CD4-positive, alpha-beta T cell treated with Interleukin-10 for 1 hour (primary cell): ENCODE measurements around the gene PRR4.
A peak's percentile ranks its signal among the peaks of the same experiment; 100 is the strongest.

Experiments
- DNase-seq: peaks from one replicate; pipeline ENCODE4 v3.0.0-alpha.2; 2020

The PRR4 gene, protein sequence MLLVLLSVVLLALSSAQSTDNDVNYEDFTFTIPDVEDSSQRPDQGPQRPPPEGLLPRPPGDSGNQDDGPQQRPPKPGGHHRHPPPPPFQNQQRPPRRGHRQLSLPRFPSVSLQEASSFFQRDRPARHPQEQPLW

DNA sequence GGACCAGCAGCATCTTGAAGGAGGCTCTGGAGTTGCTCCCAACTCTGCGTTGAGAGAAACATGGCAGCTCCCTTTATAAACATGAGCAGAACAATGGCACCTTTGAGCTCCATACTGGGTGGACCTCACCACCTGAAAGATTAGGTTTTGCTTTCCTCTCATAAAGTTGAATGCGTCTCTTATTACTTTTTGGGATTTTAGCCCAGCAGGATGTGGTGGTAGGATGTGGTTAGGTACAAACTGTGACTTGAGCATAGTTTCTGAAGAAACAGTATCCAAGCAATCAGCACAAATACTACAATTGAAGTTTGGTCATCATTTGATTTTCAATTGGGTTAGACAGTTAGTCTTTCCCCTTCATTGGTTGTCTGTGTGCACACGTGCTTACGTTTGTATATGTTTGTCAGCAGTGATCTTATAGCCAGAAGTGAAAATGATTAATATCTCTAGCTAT is at the start of gene PRR4:
PRR4 (minus strand) TSS at position 51 of the 454 bp plus-strand sequence; CDS start at position 13, 38 bp downstream.
- DNase-seq, result peak; percentile 30

DNA sequence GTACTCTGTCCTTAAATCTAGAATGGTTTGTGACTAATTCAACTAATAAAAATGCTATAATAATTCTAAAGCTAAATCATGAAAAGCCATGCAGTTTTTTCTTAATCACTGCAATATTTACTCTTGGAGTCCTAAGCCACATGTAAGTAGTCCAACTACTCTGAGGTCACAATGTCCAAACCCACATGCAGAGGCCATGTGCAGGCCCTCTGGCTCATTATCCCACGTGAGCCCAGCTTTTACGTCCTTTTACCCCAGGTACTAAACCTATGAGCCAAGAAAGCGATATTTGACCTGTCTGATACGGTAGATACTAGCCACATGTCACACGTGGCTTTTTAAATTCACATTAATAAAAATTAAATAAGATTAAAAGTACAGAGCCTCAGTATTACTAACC is 47.6 kb upstream of the PRR4 start:
- no peak for DNase-seq

DNA sequence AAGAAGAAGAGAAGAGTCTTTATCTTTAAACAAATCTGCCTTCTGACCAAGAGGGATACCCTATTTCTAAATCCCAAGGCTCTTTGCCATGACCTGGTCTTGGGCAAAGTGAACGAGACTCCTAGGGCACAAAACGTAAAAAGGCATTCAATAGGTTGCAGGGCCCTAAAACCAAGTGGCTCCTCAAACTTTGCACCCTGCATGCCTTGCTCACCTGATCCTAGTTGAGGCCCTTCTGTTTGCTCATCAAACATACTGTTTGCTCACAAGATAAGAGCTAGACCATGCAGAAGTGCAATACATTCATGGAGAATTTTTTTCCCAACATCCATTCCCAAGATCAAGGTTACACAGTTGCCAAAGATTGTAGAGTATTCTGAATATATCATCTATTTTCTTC is 42.7 kb upstream of the PRR4 start:
- no peak for DNase-seq

DNA sequence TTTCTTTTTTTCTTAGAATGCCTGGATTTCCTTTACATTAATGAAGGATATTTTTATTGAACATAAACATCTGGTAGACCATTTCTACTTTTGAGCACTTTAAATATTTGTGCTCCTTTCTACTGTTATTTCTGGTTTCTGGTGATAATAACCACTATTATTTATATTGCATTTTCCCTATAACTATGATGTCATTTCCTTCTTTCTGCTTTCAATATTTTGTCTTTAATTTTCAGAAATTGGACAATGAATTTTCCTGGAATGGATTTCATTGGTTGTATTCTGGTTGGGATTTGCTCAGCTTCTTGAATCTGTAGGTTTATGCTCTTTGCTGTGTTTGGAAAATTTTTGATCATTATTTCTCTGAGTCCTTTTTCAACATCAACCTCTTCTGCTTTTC is 40.0 kb upstream of the PRR4 start:
- no peak for DNase-seq

DNA sequence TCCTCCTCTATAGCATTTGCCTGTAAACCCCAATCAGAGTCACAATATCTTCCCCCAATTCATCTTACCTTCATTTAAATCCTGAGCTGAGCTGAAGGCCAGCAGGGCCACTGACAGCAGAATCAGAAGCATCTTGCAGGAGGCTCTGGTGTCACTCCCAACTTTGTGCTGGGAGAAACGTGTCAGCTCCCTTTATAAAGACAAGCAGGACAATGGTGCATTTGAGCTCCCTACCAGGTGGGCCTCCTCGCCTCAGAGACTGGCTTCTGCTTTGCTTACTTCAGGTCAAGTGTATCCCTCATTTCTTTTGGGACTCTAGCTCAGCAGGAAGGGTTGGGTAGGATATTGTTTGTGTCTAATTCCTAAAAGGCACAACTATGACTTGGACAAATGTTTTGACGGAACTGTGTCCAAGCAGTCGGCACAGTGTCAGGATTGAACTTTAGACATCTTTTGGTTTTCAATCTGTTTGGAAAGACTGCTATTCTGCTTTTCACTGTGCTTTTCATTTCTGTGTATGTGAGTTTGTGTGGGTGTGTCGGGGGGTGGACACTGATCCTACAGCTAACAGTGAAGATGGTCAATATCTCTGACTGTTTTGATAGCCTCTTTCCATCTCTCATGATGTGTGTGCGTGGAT is 34.9 kb upstream of the PRR4 start, which contains the start of gene PRH1:
PRH1 (minus strand) TSS at position 170 of the 640 bp plus-strand sequence; CDS start at position 132, 38 bp downstream.
- no peak for DNase-seq

DNA sequence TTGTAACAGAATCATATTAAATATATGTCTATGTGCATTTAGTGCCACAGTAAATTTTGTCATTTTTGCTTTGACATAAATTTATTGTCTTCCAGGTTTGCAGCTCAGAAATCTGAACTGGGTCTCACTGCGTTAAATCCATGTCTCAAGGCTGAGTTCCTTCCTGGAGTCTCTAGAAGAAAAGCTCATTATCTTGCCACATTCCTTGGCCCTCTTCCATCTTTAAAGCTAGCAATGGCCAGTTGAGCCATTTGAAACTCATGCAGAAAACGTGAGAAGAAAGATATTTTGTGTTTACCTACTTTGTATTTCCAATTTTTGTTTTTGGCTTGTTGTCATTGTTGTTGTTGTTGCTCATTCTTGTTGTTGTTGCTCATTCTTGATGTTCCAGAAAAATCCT is 24.1 kb upstream of the PRR4 start:
- no peak for DNase-seq

DNA sequence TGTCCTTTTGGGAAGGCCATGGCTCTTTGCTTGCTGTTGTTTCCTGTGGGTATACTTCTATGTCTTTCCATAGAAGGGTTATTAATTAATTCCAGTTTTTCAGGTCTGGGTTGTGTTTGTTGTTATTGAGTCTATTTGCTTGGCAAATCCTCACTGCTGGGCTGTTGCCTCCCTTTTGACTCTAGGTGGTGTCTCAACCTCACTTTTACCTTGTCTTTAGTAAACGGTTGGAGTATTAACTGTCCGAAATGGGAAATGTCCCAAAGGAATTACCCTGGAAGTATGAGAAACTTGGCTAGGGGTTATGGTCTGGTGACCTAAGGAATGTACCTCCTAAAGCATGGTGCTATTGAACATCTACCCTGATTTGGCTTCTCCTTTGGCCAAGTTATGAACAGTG is 18.1 kb upstream of the PRR4 start:
- DNase-seq, result no peak

DNA sequence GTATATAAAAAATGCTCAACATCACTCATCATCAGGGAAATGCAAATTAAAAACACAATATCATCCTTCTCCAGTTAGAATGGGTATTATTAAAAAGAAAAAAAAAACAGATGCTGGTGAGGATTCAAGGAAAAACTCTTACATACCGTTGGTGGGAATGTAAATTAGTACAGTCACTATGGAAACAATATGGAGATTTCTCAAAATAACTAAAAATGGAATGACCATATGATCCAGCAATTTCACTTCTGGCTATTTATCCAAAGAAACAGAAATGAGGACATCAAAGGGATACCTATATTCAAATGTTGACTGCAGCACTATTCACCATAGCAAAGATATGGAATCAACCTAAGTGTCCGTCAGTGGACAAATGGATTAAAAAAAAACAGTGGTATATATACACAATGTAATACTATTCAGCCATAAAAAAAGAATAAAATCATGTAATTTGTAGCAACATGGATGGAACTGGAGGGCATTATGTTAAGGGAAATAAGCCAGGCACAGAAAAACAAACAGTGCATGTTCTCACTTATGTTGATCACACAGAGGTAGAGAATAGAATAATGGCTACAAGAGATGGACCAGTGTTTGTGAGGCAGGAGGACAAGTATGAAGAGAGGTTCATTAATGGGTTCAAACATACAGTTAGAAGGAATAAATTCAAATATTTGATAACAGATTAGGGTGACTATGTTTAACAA is 14.4 kb upstream of the PRR4 start:
- no peak for DNase-seq

DNA sequence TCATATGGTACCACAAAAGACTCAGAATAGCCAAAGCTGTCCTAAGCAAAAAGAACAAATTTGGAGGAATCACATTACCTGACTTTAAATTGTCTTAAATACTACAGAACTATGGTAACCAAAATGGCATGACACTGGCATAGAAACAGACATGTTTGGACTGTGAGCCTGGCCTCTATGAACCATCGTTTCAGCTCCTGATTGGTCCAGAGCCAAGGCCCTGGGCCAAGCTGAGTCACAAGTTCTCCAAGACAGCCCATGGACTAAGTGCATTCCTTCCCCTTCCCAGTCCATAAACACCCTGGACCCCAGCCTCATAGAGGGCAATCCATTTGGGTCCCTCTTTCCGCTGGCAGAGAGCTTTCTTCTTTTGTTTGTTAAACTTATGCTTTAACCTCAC is 12.1 kb upstream of the PRR4 start:
- DNase-seq, result no peak

DNA sequence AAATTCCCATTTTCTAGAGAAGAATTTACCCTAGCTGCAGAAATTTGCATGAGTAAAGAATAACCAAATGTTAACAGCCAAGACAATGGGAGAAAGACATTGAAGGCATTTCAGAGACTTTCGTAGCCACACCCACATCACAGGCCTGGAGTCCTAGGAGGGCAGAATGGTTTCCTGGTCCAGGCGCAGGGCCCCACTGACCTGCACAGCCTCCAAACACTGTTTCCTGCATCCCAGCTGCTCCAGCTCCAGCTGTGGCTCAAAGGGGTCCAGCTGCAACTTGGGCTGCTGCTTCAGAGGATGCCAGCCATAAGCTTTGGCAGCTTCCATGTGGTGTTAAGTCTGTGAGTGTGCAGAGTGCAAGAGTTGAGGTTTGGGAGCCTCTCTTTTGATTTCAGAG is 6.5 kb upstream of the PRR4 start:
- no peak for DNase-seq

DNA sequence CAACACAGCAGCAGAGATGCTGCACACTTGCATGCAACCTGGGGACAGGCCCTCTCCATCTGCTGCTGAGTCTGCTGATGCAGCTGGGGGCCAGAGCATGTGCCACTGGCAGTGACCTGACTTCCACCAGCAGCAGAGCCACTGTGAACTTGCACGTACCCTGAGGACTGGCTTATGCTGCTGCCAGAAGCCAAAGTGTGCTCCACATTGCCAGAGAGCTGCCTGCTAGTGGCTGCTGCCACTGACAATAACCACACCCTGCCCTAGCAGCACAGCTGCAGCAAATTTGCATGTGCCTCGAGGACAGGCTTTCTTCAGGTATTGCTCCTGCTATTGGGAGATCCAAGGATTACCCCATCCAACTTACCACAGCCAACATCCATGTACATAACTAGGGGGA is 4.5 kb upstream of the PRR4 start:
- DNase-seq, result no peak

DNA sequence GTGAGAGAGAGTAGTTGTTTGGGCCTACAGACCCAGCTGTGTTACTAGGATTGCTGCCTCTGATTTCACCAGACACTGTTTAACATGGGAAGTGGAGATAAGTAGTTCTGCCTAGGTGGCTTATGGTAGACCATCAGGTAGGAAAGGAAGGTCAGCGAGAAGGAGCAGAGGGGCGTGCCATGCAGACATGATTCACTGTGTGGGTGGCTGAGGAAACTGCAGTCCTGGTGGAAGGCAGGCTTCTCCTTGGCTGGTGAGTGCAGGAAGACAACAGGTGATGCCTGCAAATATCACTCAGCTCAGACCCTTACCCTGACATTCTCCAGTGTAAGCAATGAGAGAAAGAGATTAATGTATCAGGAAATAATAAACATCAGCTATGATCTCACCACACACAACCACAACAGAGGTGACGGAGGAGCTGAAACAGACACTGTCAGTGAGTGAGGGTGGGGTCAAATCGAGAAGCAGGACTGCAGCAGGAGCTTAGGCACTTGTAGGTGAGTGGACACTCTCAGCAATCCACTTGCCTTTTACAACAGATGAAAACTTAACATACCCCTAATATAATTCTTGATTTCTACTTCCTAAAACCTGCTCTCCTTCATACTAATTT is 2.1 kb upstream of the PRR4 start:
- DNase-seq, result peak; percentile 2

DNA sequence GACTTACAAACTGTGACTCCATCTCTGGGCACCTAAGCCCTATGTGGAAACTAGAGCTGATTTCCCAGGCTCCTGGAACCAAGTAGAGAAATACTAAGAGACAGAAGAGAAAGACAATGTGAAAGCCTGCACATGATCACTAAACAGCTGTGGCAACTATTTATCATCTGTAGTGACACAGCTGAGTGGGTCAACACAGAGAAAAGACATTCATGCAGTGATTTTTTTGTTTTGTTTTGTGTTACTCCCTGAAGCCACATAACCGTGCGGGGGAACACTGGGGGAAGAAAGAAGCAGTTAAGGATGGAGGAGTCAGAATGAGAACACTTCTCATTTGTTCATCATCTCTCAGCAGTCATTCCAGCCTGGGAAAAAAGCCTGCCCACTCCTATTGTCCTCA is 1.5 kb downstream of the PRR4 start:
- DNase-seq, result no peak

DNA sequence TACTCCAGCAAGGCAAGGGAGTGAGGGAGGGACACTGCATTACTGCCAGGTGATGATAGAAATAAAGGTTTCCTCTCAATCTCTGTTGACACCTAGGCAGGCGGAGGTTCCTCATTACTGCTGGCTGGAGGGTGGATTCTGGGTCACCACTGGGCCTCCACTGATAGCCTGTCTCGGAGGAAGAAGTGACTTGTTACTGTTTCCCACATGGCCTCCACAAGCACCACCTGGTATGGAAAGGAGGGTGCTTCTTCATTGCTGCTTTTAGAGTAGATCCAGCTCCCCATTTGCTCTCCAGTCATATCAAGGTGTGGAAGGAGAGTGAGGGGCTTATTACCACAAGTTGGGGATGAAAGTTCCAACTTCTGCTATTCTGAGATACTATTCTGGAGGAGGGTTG is 6.4 kb downstream of the PRR4 start:
- DNase-seq, result no peak

DNA sequence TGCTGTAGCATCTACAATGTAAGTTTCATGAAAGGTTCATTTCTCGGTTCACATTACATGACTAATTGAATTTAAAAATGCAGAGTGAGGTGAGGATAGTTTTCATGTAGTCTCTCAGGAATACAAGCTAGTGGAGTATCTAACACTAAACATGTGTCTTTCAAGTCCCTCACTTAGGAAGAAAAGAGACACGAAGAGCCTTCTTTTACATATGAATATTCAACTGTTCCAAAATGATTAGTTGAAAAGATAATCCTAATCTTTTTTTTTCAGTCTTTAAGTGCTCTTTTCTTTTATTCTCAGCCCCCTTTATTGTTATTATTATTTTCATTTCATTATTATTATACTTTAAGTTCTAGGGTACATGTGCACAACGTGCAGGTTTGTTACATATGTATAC is 10.8 kb downstream of the PRR4 start:
- DNase-seq, result no peak

DNA sequence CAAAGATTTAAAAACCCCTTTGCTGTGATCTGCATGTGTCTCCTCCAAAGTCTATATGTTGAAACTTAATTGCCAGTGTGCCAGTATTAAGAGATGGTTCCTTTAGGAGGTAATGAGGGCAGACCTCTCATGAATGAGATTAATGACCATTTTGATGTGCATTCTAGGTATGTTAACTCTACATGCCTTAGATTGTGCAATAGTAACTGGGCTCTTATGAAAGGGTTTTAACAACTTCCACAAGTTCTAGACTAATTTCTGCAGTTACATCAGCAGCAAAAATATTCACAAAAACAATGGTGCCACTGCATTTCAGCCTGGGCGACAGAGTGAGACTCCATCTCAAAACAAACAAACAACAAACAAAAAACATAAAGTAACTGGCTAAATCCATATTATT is 19.3 kb downstream of the PRR4 start:
- no peak for DNase-seq

DNA sequence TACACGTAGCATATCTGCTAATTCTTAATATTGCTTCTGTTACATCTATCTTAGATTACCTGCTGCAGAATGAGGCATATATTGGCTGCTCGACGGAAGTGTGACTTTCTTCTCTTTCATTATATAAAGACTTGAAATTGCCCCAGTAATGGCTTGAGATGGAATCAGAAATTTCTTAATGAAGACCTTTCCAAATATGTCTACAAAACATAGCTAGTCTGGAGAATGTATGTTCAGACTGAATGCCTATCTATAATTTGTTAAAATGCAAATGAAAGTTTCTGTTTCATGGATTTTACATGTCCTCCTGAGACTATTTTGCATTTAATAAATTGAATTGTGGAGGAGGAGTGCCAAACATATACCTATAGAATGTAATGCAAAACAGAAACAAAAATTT is 23.0 kb downstream of the PRR4 start, which contains the start of gene TAS2R10:
TAS2R10 (minus strand) TSS at position 101 of the 400 bp plus-strand sequence; CDS start at position 12, 89 bp downstream.
- no peak for DNase-seq

DNA sequence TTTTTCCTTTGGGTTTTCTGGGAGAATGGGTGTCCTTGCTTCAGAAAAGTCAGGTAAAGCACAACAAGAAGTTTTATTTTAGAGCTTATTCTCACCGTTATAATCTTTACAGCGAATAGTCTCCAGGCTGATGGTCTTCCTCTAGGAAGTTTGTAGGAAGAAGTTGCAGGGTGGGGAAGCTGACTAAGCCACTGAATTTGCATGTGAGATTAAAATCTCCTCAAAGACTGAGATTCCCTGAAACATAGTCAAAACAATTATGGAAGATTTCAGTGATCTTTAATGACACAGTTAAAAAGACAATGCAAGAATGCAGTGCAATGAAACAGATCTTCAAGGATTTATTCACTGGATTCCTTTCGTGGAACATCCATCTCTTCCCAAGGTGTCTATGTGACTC is 24.3 kb downstream of the PRR4 start:
- DNase-seq, result no peak

DNA sequence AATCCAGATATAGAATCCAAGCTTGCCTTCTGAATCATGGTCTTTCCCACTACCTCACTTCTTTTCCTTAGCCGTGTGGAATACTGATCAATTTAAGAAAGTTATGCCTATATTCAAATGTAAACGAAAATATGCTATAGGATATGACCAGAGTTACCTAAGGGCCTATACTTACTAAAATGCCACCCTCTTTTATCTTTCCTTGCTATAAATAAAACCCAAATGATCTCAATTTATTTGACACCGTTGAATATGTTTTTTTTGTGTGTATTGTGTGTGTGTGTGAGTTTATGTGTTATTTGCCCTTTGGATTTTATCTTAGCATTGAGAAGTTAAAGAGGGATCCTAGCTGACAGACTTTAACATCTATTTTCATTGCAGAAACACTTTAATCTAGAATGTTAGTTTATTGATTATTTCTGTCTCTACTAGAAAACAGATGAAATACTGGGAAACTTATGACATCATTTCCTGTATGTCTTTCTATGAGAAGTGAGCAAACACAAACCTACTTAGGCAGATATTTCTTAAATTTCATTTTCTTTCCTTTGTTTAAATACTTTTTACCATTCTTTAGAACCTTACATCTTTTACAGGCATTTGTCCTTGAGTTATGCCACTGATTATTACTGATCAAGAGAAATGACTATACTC is 37.3 kb downstream of the PRR4 start:
- no peak for DNase-seq

DNA sequence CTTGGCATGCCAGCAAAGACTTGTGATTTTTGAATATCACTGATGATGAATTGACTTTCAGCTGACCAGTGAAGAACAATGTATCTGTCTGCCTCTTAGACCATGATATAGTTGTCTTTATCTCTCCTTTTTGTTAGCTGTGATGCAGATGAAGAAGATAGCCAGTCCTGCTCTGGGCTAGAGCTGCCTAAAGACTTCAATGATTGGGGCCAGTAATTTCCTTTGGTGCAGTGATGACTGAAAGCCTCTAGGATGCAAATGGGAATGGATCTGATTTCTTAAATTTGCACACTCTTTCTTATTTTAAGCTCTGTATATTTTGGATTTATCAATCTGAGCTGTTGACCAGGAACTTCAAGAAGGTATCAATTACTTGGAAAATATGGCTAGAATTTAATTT is 39.2 kb downstream of the PRR4 start, which contains the start of gene TAS2R9:
TAS2R9 (minus strand) TSS at position 101 of the 400 bp plus-strand sequence; CDS start at position 8, 93 bp downstream.
- DNase-seq, result no peak

DNA sequence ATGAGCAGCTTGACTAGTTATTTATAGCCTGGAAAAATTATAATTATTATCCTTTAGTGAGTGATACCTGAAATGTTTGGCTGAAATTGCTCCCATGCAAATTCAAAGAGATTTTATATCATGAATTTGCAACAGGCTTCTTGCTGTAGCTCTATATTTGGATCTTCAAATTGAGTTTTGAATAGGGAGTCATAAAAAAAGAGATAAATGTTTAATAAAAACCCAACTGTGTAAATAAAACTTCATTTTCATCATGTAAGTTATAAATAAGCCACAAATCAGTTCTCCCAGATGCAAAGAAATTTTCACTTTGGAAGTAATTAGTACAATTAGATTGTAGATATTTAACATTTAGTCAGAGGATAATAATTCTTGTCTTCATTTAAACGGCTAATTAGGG is 42.1 kb downstream of the PRR4 start, which contains the start of gene TAS2R8:
TAS2R8 (minus strand) TSS at position 101 of the 400 bp plus-strand sequence. CDS start 306 bp downstream, outside the sequence.
- no peak for DNase-seq

DNA sequence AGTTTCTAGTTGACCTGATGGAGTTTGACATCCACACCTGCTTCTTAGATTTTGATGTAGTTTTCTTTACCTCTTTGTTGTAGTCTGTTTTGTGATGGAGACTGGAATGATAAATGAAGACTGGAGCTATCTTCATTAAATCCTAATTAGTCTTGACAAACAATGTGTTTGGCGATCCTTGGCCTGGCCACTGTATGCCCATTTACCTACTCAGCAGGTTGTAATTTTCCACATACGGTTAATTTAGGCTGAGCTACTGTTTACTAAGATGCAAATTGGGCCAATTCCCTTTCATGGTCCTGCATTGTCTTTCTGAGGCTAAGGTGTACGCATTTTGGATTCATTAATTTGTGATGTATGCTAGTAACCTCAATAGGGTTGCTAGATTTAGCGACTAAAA is 46.7 kb downstream of the PRR4 start, which contains the start of gene TAS2R7:
TAS2R7 (minus strand) TSS at position 41 of the 400 bp plus-strand sequence. CDS start 57 bp downstream, outside the sequence.
- no peak for DNase-seq

DNA sequence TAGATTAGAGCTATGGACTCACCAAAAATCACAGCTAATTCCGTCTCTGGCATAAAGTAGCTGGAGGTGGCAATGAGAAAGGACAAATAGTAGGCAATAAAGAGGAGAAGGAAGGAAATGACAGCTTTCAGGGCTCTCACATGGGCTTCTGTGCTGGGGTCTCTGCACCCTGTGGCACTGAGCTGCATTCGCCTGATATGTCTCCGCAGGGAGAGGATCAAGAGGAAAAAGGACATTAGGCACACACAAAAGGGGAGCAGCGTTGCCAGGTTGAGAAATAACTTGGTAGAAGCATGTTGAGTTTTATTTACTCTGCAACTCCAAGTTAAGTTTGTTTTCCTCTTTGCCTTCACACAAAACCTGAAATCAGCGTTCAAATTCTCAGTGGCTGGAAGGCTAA is 47.5 kb downstream of the PRR4 start:
- no peak for DNase-seq
